PC-3 (cell line): ENCODE data around the gene SMPDL3A.

Source experiments
- EZH2 ChIP-seq: fragments of 300-600 bp; sonication (generic); IDR thresholded peaks from one replicate; pipeline ENCODE4 v1.6.1; 2017; ENCODE audit warnings: antibody characterized with exemption, mild to moderate bottlenecking, low read length; ENCODE audit not compliant: unreplicated experiment
- EZH2phosphoT487 ChIP-seq: fragments of 300-600 bp; sonication (generic); IDR thresholded peaks from 2 replicates; pipeline ENCODE4 v1.6.1; 2018; ENCODE audit warnings: mild to moderate bottlenecking, antibody characterized with exemption, low read length, borderline replicate concordance
- TF ChIP-seq, protein P1 (sequence below): fragments of 300-600 bp; sonication (generic); conservative IDR thresholded peaks from 2 replicates; pipeline ENCODE4 v1.5.1; 2017; ENCODE audit warnings: antibody characterized with exemption, low read depth, mild to moderate bottlenecking, low read length

DNA sequence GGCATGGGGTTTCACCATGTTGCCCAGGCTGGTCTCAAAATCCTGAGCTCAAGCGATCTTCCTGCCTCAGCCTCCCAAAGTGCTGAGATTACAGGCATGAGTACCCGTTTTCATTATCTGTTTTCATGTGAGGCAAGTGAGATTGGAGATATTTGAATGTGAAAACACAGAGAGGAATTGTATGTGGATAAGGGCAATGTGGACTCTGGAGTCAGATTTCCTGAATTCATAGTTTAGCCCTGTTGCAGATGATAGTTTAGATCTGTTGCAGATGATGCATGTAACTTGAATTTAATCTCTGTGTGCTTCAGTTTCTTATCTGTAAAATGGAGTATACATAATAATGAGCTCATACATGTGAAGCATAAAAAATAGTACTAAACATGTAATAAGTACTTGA, 3.7 kb downstream of the SMPDL3A start:
- TF ChIP-seq, protein P1, sequence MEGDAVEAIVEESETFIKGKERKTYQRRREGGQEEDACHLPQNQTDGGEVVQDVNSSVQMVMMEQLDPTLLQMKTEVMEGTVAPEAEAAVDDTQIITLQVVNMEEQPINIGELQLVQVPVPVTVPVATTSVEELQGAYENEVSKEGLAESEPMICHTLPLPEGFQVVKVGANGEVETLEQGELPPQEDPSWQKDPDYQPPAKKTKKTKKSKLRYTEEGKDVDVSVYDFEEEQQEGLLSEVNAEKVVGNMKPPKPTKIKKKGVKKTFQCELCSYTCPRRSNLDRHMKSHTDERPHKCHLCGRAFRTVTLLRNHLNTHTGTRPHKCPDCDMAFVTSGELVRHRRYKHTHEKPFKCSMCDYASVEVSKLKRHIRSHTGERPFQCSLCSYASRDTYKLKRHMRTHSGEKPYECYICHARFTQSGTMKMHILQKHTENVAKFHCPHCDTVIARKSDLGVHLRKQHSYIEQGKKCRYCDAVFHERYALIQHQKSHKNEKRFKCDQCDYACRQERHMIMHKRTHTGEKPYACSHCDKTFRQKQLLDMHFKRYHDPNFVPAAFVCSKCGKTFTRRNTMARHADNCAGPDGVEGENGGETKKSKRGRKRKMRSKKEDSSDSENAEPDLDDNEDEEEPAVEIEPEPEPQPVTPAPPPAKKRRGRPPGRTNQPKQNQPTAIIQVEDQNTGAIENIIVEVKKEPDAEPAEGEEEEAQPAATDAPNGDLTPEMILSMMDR = no peak
- TF ChIP-seq EZH2 (no peak), EZH2phosphoT487 (no peak)
